OCI-LY1 (cell line): ENCODE data around the gene RBM28.

Experiments used
- EZH2 ChIP-seq: fragments of 200-600 bp; sonication (generic), shearing (Covaris generic); IDR thresholded peaks from 2 replicates; pipeline ENCODE4 v1.8.0; 2017; ENCODE audit warnings: borderline replicate concordance, mixed run types, mild to moderate bottlenecking, antibody characterized with exemption, low read length, moderate library complexity, mixed read lengths
- TF ChIP-seq, protein P1 (sequence below): fragments of 200-600 bp; sonication (generic), shearing (Covaris generic); IDR thresholded peaks from 2 replicates; pipeline ENCODE4 v1.5.1; 2017; ENCODE audit warnings: mild to moderate bottlenecking, antibody characterized with exemption, low read length, moderate library complexity, mixed read lengths

DNA sequence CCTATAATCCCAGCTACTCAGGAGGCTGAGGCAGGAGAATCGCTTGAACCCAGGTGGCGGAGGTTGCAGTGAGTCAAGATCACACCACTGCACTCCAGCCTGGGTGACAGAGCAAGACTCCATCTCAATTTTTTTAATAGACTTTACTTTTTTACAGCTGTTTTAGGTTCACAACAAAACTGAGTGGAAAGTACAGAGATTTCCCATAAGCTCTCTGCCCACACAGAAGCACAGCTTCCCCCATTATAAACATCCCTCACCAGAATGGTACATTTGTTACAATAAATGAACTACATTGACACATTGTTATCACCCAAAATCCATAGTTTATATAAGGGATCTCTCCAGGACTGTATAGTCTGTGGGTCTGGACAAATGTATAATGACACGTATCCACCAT, 32.4 kb upstream of the RBM28 start:
- TF ChIP-seq, protein P1, sequence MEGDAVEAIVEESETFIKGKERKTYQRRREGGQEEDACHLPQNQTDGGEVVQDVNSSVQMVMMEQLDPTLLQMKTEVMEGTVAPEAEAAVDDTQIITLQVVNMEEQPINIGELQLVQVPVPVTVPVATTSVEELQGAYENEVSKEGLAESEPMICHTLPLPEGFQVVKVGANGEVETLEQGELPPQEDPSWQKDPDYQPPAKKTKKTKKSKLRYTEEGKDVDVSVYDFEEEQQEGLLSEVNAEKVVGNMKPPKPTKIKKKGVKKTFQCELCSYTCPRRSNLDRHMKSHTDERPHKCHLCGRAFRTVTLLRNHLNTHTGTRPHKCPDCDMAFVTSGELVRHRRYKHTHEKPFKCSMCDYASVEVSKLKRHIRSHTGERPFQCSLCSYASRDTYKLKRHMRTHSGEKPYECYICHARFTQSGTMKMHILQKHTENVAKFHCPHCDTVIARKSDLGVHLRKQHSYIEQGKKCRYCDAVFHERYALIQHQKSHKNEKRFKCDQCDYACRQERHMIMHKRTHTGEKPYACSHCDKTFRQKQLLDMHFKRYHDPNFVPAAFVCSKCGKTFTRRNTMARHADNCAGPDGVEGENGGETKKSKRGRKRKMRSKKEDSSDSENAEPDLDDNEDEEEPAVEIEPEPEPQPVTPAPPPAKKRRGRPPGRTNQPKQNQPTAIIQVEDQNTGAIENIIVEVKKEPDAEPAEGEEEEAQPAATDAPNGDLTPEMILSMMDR = no peak
- TF ChIP-seq EZH2 = no peak
